A549 treated with CpdA at 1 μM for 4 hours (cell line): ENCODE data around the gene TFCP2L1. TPM values are rescaled to one million over a fixed set of nuclear protein-coding genes. Genes with fewer than 3 reads are reported as not detected.

Experiments
- total RNA-seq: library from RNA; stranded (reverse); fragments of 200-300 nt; extraction: Qiagen RNA extraction; gene quantifications from 5 replicates; pipeline ENCODE4 v1.2.3, GENCODE V29; 2022; ENCODE audit warnings: low read depth

TFCP2L1 gene
- 0.68 to 0.98 TPM (median 0.80 TPM) in 5 replicates for total RNA-seq

GRCh38 chr2:121284463-121285449 lies at the start of gene TFCP2L1:
Gene TFCP2L1 (minus strand): TSS chr2:121285202. CDS start chr2:121285109, 93 bp downstream.

Other genes starting within 250 kb of the TFCP2L1 start
- gene RNU4ATAC, start 245.7 kb upstream of the TFCP2L1 start, total RNA-seq = not detected in 5 replicates